SHP77 (cell line): ENCODE results near the gene FOXK1.
"Not testable (repeated sequence)": the region's sequence is repeated elsewhere in the genome, so short reads cannot be mapped to it uniquely, and the experiment has no call there.

Experiments used
- DNase-seq, 2 experiments: peaks; one replicate each; lab custom pipeline; 2025; lab: John Stamatoyannopoulos, UW

The FOXK1 gene

DNA sequence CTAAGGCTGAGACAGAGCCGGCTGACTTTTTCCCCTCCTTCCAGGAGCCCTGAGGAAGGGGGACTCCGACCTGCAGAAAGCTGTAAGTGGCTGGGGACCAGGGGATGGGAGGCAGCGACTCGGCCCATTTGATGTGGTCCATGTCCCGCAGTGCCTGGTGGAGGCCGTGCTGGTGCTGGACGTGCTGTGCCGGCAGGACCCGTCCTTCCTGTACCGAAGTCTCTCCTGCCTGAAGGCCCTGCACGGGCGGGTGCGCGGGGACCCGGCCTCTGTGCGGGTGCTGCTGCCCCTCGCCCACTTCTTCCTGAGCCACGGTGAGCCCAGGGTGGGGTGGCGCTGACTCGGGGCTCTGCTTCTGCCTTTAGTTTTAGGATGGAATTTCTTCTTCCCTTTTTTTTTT is 103.3 kb downstream of the FOXK1 start:
- no peak for DNase-seq

DNA sequence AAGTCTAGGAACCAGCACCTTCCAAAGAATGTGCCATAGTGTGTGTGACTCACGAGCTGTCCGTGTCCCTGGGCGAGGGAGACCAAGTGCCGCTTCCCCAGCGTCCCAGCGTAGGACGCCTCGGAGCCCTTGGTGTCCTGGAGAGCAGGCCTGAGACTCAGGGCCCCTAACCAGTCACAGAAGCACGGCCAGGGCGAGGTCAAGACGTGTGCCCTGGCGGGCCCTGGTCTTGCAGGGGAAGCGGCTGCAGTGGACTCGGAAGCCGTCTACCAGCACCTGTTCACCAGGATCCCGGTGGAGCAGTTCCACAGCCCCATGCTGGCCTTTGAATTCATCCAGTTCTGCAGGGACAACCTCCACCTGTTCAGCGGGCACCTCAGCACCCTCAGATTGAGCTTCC is 103.9 kb downstream of the FOXK1 start:
- DNase-seq = no peak

DNA sequence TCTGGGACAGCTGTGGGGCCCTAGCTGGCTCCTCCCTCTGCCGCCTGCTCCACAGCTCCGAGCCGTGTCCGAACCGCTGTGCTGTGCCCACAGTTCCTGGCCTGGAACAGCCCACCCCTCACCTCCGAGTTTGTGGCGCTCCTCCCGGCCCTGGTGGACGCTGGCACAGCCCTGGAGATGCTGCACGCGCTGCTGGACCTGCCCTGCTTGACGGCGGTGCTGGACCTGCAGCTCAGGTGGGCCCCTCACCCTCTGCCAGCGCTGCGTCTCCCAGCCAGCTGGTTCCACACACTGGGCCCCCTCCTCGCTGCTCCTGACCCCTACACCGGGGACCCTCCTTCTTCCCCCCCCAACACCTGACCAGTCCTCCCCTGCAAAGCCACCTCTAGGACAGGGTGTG is 105.4 kb downstream of the FOXK1 start:
- no peak for DNase-seq

DNA sequence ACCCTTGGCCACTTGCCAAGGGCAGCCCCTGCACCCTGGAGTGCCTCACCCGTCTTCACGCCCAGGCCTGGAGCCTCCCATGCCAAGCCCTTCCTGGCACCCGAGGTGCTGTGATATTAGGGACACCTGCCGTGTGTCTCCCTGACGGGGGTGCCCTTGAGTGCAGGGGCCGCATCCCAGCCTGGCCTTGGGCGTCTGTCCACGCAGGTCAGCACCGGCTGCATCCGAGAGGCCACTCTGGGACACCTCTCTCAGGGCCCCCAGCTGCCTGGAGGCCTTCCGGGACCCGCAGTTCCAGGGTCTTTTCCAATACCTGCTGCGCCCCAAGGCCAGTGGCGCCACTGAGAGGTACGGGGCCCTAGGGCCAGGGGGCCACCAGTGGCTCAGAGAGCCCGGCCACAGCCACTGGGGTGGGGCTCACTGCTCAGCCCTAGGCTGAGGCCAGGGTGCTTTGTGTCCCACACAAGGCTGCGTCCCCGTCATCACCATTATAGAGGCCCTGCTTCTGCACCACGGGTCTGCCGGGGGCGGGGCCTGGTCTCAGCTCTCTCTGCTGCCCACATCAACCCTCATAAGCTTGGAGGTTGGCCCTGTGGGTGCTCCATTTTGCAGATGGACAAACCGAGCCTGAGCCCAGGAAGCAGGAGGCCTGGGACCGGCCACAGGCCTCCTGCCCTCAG is 106.0 kb downstream of the FOXK1 start:
- DNase-seq = no peak

DNA sequence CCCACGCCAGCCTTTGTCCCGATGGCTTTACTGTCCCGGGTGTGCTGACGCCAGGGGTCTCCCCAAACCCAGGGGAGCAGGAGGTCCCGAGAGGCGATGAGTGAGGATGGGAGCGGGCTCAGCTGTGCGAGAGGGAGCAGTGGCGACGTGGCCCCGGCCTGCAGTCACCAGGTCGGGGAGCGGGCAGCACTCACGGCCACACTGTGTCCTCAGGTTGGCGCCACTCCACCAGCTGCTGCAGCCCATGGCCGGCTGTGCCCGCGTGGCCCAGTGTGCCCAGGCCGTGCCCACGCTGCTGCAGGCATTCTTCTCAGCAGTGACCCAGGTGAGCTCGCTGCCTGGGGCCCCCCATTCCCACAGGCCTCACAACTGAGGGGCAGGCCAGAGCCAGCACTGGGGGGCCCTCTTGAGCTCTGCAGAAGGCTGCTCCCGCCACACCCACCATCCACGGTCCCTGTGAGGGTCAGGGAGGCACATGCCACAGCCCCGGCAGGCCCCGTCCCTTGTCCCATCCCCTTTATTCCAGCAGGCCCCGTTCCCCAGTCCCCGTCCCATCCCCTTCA is 106.6 kb downstream of the FOXK1 start:
- no peak for DNase-seq

DNA sequence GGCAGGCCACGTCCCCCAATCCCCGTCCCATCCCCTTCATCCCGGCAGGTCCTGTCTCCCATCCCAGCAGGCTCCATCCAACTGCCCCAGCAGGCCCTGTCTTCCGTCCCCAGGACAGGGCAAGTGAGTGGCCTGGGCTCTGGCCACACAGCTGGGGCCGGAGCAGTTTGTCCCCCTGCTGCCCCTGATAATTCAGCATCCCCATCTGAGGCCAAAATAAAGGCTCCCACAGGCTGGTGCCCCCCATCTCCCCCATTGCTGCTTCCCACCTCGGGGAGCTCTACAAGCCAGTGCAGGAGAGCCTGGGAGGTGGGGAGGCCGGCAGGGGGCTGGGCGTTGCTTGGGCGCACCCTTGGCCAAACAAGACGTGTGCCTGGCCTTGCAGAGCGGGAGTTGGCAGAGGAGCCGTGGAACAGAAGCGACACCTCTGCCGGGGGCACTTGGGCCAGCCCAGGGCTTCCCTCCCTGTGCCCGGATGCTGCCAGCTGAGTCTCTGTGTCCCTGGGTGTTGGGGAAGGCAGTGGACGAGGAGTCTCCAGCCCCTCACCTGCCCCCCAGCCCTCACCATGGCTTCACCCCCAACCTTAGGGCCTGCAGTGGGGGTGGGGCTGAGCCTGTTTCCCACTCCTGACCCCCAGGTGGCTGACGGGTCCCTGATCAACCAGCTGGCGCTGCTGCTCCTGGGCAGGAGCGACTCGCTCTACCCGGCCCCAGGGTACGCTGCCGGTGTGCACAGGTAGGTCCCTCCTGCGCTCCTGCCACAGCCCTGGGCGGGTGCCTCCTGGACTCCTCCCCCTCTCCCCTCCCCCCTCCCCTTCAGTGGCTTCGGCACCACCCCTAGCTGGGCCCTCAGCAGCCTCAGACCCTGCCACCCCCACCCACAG is 107.3 kb downstream of the FOXK1 start:
- no peak for DNase-seq

DNA sequence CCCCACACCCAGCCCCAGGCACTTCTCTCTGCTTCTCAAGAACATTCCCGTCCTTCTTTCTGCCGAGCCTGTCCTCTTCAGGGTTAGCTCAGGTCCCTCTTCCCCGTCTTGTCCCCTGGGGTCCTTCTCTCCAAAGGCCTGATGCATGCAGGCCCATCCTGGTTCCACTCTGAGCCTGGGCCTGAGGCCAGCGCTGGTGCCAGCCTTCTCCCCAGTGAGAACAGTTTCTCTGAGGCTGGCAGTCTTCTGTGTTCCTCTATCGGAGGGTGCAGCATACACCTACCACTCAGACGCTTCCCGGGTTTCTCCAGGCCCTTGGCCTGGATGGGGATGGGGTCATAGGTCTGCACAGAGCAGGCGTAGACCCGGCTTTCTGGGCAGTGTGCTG is 108.0 kb downstream of the FOXK1 start:
- DNase-seq = no peak

DNA sequence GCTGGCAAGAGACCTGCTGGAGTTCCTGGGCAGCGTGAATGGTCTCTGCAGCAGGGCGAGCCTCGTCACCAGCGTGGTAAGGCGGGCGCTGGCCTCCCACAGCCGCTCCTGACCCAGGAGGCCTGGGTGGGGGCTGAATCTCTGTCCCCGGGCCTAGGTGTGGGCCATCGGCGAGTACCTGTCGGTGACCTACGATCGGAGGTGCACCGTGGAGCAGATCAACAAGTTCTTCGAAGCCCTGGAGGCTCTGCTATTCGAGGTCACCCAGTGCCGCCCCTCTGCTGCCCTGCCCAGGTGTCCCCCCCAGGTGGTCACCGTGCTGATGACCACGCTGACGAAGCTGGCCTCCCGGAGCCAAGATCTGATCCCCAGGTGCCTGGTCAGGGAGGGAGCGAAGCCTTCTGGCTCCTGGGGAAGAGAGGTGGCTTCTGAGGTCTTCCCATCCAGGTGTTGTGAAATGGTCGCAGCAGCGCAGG is 108.5 kb downstream of the FOXK1 start:
- no peak for DNase-seq

DNA sequence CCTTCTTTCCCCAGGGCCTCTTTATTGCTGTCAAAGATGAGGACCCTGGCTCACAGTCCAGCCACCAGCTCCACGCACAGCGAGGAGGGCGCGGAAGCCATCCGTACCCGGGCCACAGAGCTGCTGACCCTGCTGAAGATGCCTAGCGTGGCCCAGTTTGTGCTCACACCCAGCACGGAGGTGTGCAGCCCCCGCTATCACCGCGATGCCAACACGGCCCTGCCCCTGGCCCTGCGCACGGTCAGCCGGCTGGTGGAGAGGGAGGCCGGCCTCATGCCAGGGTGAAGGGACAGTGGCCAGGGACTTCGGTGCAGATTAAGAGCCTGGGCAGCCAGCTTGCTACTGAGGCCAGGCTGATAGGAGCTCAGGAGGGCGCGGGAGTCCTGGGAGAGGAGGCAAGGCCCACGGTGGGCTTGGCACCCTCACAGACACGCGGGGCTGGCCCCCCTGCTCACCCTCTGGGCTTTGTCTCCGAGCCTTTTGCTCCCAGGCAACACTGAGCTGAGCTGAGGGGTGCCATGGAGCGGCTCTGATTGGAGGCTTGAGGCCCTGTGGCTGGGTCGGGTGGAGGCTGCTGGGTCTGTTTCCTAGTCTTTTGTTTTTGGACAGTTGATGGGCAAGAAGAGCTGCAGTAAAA is 109.1 kb downstream of the FOXK1 start:
- DNase-seq = no peak

DNA sequence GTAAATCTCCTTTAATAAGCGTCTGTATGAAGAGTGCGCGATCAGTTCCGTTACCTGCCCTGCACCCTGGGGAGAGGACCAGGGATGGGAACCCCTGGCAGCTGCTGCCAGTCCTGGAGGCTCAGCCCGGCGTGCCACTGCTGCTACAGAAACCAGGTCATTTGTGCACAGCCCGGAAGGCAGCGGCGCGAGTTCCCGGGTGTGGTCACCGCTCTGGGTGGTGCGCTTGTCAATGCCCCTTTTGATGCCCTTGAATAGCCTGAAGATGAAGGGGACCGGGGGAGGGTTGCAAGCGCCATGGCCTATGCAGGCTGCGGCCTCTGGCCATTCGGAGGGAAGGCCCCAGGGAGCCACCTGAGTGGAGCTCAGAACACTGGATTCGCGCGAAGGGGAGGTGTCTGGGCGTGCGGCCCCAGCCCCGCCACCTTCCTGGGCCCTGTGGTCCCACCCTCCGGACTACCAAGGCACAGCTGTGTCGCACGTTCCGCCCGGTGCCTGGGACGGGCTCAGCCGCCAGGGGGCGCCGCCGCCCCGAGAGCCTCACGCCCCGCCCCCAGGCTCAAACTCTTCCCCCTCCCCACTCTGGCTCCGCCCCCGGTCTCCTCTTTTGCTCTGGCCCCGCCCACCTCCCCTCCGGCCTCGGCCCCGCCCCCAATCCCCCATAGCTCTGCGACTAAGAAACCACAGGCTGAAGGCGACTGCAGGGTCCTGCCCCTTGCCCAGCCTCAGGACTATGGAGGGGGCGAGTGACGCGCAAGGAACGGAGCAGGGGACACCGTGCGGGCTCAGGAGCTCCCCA is 109.8 kb downstream of the FOXK1 start:
- peak; percentile 37 to 60 for DNase-seq

DNA sequence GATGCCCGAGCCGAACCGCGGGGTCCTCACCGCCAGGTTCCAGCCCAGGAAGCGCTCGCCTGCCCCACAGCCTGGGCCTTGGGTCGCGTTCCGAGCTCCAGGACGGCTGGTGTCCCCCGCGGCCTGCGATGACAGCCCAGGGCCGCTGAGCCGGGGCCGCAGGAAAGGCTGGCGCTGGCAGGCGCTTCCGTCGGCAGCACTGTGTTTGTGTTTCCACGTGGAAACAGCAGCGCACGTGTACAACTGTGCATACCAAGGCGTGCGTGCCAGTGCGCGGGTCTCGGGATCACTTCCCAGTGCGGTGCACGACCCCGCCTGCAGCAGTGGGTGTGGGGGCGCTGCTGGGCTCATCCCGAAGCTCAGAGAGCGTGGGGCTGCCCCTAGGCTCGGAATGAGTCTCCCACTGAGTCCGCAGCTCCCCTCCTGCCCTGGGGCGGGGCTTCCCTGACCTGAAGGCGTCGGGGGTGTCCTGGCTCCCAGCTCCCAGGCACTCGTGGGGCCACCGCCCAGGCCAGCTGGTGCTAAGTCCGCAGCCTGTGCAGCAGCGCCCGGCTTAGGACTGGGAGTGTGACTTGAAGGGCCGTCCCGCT is 110.5 kb downstream of the FOXK1 start:
- no peak for DNase-seq

DNA sequence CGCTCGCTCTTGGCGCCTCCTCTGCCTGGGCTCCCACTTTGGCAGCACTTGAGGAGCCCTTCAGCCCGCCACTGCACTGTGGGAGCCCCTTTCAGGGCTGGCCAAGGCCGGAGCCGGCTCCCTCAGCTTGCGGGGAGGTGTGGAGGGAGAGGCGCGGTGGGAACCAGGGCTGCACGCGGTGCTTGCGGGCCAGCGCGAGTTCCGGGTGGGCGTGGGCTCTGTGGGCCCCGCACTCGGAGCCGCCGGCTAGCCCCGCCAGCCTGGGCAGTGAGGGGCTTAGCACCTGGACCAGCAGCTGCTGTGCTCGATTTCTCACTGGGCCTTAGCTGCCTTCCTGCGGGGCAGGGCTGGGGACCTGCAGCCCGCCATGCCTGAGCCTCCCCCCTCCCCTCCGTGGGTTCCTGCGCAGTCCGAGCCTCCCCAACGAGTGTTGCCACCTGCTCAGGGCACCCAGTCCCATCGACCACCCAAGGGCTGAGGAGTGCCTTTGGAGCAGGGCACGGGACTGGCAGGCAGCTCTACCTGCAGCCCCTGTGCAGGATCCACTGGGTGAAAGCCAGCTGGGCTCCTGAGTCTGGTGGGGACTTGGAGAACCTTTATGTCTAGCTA is 111.4 kb downstream of the FOXK1 start:
- DNase-seq = not testable (repeated sequence)

DNA sequence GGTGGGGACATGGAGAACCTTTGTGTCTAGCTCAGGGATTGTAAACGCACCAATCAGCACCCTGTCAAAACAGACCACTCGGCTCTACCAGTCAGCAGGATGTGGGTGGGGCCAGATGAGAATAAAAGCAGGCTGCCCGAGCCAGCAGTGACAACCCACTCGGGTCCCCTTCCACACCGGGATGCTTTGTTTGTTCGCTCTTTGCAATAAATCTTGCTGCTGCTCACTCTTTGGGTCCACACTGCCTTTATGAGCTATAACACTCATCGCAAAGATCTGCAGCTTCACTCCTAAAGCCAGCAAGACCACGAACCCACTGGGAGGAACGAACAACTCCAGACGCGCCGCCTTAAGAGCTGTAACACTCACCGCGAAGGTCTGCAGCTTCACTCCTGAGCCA is 112.1 kb downstream of the FOXK1 start:
- DNase-seq = not testable (repeated sequence)

DNA sequence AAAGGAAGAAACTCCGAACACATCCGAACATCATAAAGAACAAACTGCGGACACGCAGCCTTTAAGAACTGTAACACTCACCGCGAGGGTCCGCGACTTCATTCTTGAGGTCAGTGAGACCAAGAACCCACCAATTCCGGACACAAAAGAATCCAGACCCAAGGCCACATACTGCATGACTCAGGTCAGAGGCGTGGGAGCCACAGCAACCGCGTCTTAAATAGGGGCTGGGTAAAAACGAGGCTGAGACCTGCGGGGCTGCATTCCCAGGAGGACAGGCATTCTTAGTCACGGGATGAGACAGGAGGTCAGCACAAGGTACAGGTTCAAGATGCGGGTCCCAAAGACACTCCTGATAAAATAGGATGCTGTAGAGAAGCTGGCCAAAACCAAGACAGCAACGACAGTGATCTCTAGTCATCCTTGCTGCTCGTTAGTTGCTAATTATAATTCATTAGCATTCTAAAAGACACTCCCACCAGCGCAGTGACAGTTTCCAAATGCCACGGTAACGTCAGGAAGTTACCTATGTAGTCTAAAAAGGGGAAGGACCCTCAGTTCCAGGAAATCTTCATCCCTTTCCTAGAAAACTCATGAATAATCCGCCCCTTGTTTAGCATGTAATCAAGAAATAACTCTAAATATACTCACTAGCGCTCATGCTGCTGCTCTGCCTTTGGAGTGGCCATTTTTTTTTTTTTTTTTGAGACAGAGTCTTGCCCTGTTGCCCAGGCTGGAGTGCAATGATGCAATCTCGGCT is 112.7 kb downstream of the FOXK1 start:
- no peak for DNase-seq

DNA sequence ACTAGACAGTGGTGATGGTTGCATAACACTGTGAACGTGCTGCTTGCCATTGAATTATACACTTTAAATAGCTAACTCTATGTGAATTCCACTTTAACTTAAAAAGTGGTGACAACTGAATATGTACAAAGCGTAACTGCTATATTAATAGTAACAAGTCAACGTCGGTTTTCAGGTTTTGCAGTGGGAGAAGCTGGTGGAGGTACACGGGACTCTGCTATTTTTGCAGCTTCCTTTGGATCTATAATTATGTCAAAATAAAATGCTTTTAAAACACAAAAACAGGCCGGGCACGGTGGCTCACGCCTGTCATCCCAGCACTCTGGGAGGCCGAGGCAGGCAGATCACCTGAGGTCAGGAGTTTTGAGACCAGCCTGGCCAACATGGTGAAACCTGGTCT is 114.4 kb downstream of the FOXK1 start:
- no peak for DNase-seq

DNA sequence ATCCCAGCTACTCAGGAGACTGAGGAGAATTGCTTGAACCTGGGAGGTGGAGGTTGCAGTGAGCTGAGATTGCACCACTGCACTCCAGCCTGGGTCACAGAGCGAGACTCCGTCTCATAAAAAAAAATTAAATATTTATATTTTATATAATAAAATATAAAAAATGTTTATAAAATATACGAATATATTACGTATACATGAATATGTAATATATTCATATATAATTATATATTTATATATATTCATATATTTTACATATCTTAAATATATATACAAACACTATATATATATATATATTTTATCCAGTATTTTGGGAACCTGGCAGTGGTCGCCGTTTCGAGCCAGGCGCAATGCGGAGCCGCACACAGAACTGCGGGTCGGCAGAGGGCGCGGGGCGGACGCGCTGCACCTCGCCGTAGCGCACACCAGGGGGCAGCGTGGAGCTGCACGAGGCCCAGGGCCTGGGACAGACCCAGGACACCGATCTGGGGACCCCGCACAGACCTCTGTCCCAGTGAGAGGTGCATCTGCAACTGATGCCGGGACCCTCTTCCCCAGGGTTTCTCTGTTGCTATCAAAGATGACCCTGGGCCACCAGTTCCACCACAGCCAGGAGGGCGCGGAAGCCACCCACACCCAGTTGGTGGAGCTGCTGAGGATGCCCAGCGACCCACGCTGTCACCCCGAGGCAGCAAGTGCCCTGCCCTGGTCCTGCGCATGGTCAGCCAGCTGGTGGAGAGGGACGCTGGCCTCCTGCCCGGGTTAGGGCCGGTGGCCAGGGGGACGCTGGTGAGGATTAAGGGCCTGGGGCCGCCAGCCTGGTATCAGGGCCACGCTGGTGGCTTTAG is 116.0 kb downstream of the FOXK1 start:
- peak; percentile 45 to 46 for DNase-seq

DNA sequence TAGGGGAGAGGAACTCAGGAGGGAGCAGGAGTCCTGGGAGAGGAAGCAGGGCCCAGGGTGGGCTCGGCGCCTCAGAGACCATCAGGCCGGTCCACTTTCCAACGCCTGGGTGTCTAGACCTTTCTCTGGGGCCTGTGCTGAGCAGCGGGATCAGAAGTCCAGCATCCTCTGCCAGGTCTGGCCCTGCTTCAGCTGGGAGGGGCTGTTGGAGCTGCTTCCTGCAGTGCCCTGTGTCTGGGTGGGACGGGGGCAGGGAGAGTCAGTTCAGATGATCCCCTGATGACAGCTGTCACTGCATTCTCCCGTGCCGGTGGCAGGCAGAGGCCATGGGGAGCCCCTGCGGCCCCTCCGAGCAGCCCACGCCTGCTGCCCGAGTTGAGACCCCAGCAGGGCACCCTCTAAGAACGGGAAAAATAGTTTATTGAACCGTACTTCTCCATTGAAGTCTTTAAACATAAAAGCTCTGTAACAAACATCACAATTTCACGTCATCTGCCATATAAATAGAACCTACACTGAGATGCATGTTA is 116.7 kb downstream of the FOXK1 start:
- DNase-seq = no peak

DNA sequence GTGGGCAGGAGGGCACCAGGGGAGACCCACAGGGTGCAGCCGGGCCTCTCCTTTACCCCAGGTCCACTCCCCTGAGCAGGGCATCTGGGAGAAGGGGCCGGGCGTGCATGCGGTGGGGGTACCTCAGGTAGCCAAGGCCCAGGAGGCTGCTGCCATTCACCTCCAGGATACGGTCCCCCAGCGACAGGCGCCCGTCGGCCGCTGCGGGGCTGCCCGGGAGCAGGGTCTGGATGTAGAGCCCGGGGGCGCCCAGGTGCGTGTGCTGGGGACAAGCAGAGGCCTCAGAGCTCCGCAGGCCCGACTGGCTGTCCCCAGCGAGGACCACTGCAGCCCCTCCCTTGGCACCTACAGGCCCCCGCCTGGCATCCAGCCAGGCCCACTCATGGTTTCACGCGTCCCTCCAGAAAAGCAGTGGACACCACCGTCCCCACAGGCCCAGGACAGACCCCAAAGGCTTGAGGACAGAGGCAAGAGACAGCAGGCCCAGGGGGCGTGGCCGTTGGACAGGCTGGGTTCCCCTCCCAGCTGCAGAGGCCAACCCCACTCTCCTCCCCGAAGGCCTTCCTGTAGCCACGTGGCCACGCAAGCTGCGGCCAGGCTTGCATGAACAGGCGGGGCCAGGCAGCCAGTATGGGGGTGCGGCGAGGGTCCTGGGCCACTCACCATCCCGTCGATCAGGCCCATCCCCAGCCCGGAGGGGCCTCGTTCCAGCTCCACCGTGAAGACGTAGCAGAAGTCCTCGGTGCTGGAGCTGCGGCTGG is 117.6 kb downstream of the FOXK1 start:
- DNase-seq = no peak
